Right lobe of liver (tissue), 4 donors: ENCODE measurements around the gene PTPRU.

ENCODE experiments used
- CTCF ChIP-seq, 4 donors: fragments of 200-600 bp in 3 of 4; fragments of 450-650 bp in 1 of 4; IDR thresholded peaks; one replicate each; pipeline versions ENCODE4 v1.5.1 to v1.8.0; 2016 to 2022; ENCODE audit warnings: antibody characterized with exemption in 4 of 4, mild to moderate bottlenecking in 2 of 4
- POLR2A ChIP-seq: fragments of 450-650 bp; IDR thresholded peaks from one replicate; pipeline ENCODE4 v1.6.1; 2017; ENCODE audit warnings: antibody characterized with exemption, mild to moderate bottlenecking
- donor health status: DM: no; HTN: no; CAD: no.
- donor health status: DM: no; HTN: no; CAD: no.
- donor health status: DM: no; HTN: yes; CAD: no.

- TF ChIP-seq CTCF (IDR thresholded peaks at IDR 0.05) (no peak), POLR2A (no peak)
Observed at GRCh38 chr1:29243023-29243870, 6.9 kb downstream of the PTPRU start.
